Chondrocyte (in vitro differentiated cells): Measurements from ENCODE around the gene KCNK5. TPM values are rescaled to one million over a fixed set of nuclear protein-coding genes. Genes with fewer than 3 reads are reported as not detected.

Experiments used
- DNase-seq: peaks from one replicate; pipeline ENCODE4 v3.0.0; 2021; ENCODE audit warnings: mixed read lengths, low spot score
- H3K27ac Mint-ChIP-seq: one replicate; pipeline ENCODE4 v1.8.0; 2021; ENCODE audit warnings: mild to moderate bottlenecking, moderate library complexity, mixed read lengths; ENCODE audit not compliant: unreplicated experiment
- H3K27me3 Mint-ChIP-seq: 2 replicates; pipeline ENCODE4 v1.8.0; 2021; ENCODE audit warnings: low read depth, mixed read lengths
- H3K36me3 Mint-ChIP-seq: 2 replicates; pipeline ENCODE4 v1.8.0; 2021; ENCODE audit warnings: low read depth, mixed read lengths
- H3K4me1 Mint-ChIP-seq: 2 replicates; pipeline ENCODE4 v1.8.0; 2021; ENCODE audit warnings: low read depth, mild to moderate bottlenecking, mixed read lengths
- H3K4me3 Mint-ChIP-seq: one replicate; pipeline ENCODE4 v1.8.0; 2021; ENCODE audit warnings: mild to moderate bottlenecking, moderate library complexity, mixed read lengths; ENCODE audit not compliant: unreplicated experiment
- H3K9me3 Mint-ChIP-seq: 2 replicates; pipeline ENCODE4 v1.8.0; 2021; ENCODE audit warnings: low read depth, mixed read lengths
- CTCF ChIP-seq: fragments of 200-600 bp; sonication (generic); IDR thresholded peaks from 2 replicates; pipeline ENCODE4 v1.5.0; 2021; ENCODE audit warnings: antibody characterized with exemption, mild to moderate bottlenecking, moderate library complexity
- total RNA-seq: library from RNA; stranded (reverse); gene quantifications from 3 replicates; pipeline ENCODE4 v1.2.1, GENCODE V29; 2021

KCNK5 gene
- total RNA-seq, 1 donor from 2014 or later = not detected

DNA sequence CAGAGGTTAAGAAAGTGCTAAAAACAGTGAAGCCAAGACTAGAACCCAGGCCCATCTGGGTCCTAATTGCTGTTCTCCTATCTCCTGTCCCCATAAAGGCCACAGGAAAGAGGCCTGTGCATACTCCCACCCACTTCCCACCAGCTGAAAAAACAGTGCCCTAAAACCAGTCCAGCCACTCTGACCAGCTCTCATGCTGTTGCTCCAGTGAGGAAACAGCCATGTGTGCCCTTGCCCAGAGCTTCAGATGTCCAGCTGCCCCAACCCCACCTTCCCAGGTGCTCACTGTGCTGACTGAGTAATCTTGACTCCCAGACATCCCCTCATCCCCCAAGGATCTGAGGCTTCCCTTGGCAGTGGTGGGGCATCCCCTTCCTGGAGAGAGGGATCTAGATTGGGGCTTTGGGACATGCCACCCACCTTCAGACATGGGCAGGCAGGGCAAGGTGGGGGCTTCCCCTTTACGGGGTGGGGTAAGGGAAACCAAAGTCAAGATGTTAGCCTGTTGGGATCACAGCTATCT lies 28.7 kb downstream of the KCNK5 start:
- no peak overlapping the region for H3K27ac Mint-ChIP-seq
- H3K9me3 Mint-ChIP-seq = no peaks in the 10 kb centered on the region

GRCh38 chr6:39199976-39200375 lies 29.3 kb downstream of the KCNK5 start:
- H3K9me3 Mint-ChIP-seq = peaks cover 3% of the 10 kb centered on the region
- no peak overlapping the region for H3K27ac Mint-ChIP-seq
- H3K4me3 Mint-ChIP-seq = no peak overlapping the region
- H3K4me1 Mint-ChIP-seq = no peaks in the 10 kb centered on the region
- DNase-seq = no peak
- H3K27me3 Mint-ChIP-seq = peaks cover 3% of the 10 kb centered on the region
- no peak for TF ChIP-seq CTCF
- no peaks in the 10 kb centered on the region for H3K36me3 Mint-ChIP-seq

More for the DNA sequence above, 28.7 kb downstream of the KCNK5 start:
- no peaks in the 10 kb centered on the region for H3K4me1 Mint-ChIP-seq
- no peaks in the 10 kb centered on the region for H3K36me3 Mint-ChIP-seq
- TF ChIP-seq CTCF = no peak
- peaks cover 3% of the 10 kb centered on the region for H3K27me3 Mint-ChIP-seq
- no peak for DNase-seq
- H3K4me3 Mint-ChIP-seq = no peak overlapping the region

DNA sequence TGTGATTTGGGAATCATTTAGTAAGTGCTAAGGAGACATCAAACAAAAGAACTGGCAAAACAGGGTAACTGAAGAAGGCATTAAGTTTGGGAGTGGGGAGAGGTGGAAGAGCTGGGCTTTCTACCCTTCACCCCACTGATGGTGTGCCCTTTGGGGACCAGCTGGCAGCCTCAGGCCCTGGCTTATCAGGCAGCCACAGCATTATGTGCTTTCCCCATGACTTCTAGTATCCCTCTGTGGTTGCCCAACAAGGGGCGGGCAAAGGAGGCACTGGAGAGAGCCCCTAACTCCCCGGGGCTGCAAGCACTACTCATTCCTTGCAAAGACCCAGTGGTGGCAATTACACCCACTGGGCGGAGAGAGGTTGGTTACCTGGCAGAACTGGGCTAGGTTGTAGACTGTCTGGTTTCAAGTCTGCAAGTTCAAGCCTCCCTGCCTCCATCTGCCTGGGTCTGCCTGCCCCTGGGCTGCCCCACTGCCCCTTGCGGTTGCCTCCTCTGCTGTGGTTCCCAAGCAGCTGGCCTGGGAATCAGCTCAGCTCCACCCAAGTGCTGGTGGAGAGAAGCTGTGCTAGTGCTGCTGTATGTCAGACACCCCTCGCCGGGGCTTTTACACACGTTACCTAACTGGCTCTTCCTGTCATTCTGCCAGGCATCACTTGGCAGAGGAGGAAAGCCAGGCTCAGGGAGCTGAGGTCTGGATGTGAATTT lies 29.9 kb downstream of the KCNK5 start:
- H3K27me3 Mint-ChIP-seq = peaks cover 4% of the 10 kb centered on the region
- no peak for TF ChIP-seq CTCF
- no peak for DNase-seq
- H3K4me1 Mint-ChIP-seq = no peaks in the 10 kb centered on the region
- peaks cover 5% of the 10 kb centered on the region for H3K9me3 Mint-ChIP-seq
- H3K27ac Mint-ChIP-seq = no peak overlapping the region
- no peaks in the 10 kb centered on the region for H3K36me3 Mint-ChIP-seq
- no peak overlapping the region for H3K4me3 Mint-ChIP-seq

GRCh38 chr6:39198528-39198927 lies 30.7 kb downstream of the KCNK5 start:
- no peak for DNase-seq
- no peaks in the 10 kb centered on the region for H3K4me1 Mint-ChIP-seq
- H3K36me3 Mint-ChIP-seq = no peaks in the 10 kb centered on the region
- peaks cover 5% of the 10 kb centered on the region for H3K9me3 Mint-ChIP-seq
- no peak overlapping the region for H3K27ac Mint-ChIP-seq
- H3K27me3 Mint-ChIP-seq = peaks cover 4% of the 10 kb centered on the region
- no peak for TF ChIP-seq CTCF
- no peak overlapping the region for H3K4me3 Mint-ChIP-seq

- Mint-ChIP-seq H3K36me3 (no peaks in the 10 kb centered on the region), H3K27me3 (peaks cover 4% of the 10 kb centered on the region), H3K27ac (no peak overlapping the region), H3K4me3 (no peak overlapping the region), H3K9me3 (peaks cover 5% of the 10 kb centered on the region), H3K4me1 (no peaks in the 10 kb centered on the region)
- no peak for DNase-seq
- TF ChIP-seq CTCF = no peak
Observed at GRCh38 chr6:39197922-39198500, 31.3 kb downstream of the KCNK5 start.
